ENCODE results near the gene NFATC2. TPM values are rescaled to one million over a fixed set of nuclear protein-coding genes. Genes with fewer than 3 reads are reported as not detected.

The NFATC2 gene
- total RNA-seq, 1 experiment from 2014 or later: 5.0 TPM

DNA sequence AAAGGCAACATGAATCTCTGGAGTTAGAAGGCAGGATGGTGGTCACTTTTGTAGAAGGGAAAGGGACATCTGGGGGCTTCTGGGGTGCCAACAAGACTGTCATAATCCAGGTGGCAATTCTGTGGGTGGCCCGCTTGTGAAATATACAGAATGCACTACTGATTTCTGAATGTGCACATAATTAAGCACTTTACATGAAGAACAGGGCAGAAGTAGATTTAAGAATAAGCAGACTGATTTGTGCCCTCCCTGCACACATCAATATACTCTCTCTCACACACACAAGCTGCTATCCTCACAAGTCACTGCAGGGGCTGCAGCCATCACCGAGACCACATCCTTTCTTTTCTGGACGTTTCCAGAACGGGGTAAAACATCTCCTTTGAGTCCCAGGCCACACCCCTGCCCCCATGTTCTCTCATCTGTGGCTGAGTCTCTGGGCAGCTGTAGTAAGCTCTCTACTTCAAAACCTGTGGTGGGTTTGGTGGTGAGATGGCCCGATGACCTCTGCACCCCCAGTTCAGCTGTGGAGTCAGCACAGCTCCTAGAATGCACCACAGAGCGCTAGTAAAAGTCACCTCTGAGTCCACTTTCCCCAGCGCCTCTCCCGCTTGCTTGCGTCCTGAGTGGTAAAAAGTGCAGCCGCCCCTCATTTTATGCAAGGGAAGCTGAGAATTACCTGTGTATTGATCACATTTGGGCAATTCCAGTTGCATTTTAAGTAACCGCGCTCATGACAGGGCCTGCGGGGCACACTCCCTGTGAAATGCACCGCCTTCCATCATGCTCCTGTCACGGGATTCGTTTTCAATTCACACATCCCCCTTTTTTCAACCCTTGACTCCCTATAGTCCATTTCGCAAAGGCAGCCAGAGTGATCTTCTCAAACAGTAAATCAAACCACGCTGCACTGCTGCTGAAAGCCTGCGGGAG, 115.5 kb downstream of the NFATC2 start:
- Histone ChIP-seq H3K4me3 (replicated peaks in 1 of 2; ENCODE audit: low read depth in 1 of 2, low read length in 2 of 2) (no peak overlapping the region), H3K79me2 (ENCODE audit: insufficient read depth, low read length) (no peaks in the 10 kb centered on the region), H3K4me2 (ENCODE audit: low read length) (no peak overlapping the region), H3K9me2 (ENCODE audit: insufficient read depth) (no peaks in the 10 kb centered on the region), H3K27me3 (ENCODE audit: insufficient read depth, low read length) (no peaks in the 10 kb centered on the region), H4K20me1 (ENCODE audit: insufficient read depth) (no peaks in the 10 kb centered on the region), H3K9ac (ENCODE audit: low read length) (no peak overlapping the region), H2AFZ (ENCODE audit: low read depth, low read length, poor library complexity, severe bottlenecking) (no peak overlapping the region), H3K27ac (ENCODE audit: low read depth, low read length) (no peak overlapping the region), H3K36me3 (ENCODE audit: control insufficient read depth in 1 of 2, insufficient read depth in 2 of 2, low read length in 2 of 2) (no peaks in the 10 kb centered on the region), H3K9me3 (ENCODE audit: control insufficient read depth in 1 of 2, insufficient read depth in 1 of 2, low read depth in 1 of 2, low read length in 2 of 2) (no peaks in the 10 kb centered on the region), H3K4me1 (ENCODE audit: control insufficient read depth in 1 of 2, insufficient read depth in 2 of 2, low read length in 2 of 2) (no peaks in the 10 kb centered on the region)
- ATAC-seq (no peak), DNase-seq (ENCODE audit: low read depth, low spot score) (no peak)
- ChIA-PET RAD21 (ENCODE audit: low non-redundant PET in 1 of 2, low total read pairs in 2 of 2, uncharacterized antibody in 2 of 2, unreplicated experiment in 2 of 2) (no interaction called here), CTCF (no interaction called here), POLR2A (no interaction called here)
- intact Hi-C loops (cut with micrococcal nuclease): no loop called here
- no peak for TF ChIP-seq SP1 (IDR thresholded peaks at IDR 0.05; ENCODE audit: low read depth)
- TF ChIP-seq CBX3 (IDR thresholded peaks at IDR 0.05; ENCODE audit: low read depth): no peak
- TF ChIP-seq SRF (IDR thresholded peaks at IDR 0.05; ENCODE audit: low read depth): no peak
- TF ChIP-seq, protein P1, sequence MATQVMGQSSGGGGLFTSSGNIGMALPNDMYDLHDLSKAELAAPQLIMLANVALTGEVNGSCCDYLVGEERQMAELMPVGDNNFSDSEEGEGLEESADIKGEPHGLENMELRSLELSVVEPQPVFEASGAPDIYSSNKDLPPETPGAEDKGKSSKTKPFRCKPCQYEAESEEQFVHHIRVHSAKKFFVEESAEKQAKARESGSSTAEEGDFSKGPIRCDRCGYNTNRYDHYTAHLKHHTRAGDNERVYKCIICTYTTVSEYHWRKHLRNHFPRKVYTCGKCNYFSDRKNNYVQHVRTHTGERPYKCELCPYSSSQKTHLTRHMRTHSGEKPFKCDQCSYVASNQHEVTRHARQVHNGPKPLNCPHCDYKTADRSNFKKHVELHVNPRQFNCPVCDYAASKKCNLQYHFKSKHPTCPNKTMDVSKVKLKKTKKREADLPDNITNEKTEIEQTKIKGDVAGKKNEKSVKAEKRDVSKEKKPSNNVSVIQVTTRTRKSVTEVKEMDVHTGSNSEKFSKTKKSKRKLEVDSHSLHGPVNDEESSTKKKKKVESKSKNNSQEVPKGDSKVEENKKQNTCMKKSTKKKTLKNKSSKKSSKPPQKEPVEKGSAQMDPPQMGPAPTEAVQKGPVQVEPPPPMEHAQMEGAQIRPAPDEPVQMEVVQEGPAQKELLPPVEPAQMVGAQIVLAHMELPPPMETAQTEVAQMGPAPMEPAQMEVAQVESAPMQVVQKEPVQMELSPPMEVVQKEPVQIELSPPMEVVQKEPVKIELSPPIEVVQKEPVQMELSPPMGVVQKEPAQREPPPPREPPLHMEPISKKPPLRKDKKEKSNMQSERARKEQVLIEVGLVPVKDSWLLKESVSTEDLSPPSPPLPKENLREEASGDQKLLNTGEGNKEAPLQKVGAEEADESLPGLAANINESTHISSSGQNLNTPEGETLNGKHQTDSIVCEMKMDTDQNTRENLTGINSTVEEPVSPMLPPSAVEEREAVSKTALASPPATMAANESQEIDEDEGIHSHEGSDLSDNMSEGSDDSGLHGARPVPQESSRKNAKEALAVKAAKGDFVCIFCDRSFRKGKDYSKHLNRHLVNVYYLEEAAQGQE (IDR thresholded peaks at IDR 0.05; ENCODE audit: low read depth): no peak
- TF ChIP-seq, protein P2, sequence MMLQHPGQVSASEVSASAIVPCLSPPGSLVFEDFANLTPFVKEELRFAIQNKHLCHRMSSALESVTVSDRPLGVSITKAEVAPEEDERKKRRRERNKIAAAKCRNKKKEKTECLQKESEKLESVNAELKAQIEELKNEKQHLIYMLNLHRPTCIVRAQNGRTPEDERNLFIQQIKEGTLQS (IDR thresholded peaks at IDR 0.05): no peak
- TF ChIP-seq POLR2A (IDR thresholded peaks at IDR 0.05; ENCODE audit: borderline replicate concordance, extremely low read depth, insufficient read depth, insufficient read length): no peak
- TF ChIP-seq CEBPB (IDR thresholded peaks at IDR 0.05; ENCODE audit: low read depth): no peak
- TF ChIP-seq ELF1 (IDR thresholded peaks at IDR 0.05; ENCODE audit: borderline replicate concordance, low read depth): no peak
- TF ChIP-seq, protein P3, sequence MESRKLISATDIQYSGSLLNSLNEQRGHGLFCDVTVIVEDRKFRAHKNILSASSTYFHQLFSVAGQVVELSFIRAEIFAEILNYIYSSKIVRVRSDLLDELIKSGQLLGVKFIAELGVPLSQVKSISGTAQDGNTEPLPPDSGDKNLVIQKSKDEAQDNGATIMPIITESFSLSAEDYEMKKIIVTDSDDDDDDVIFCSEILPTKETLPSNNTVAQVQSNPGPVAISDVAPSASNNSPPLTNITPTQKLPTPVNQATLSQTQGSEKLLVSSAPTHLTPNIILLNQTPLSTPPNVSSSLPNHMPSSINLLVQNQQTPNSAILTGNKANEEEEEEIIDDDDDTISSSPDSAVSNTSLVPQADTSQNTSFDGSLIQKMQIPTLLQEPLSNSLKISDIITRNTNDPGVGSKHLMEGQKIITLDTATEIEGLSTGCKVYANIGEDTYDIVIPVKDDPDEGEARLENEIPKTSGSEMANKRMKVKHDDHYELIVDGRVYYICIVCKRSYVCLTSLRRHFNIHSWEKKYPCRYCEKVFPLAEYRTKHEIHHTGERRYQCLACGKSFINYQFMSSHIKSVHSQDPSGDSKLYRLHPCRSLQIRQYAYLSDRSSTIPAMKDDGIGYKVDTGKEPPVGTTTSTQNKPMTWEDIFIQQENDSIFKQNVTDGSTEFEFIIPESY (IDR thresholded peaks at IDR 0.05; ENCODE audit: extremely low read depth, insufficient replicate concordance, low read length): no peak
- TF ChIP-seq SIN3A (IDR thresholded peaks at IDR 0.05; ENCODE audit: low read depth): no peak
- no peak for TF ChIP-seq EGR1 (IDR thresholded peaks at IDR 0.05; ENCODE audit: low read depth)
- no peak for TF ChIP-seq ZNF274 (IDR thresholded peaks at IDR 0.05; ENCODE audit: low read depth, low read length)
- TF ChIP-seq, protein P4, sequence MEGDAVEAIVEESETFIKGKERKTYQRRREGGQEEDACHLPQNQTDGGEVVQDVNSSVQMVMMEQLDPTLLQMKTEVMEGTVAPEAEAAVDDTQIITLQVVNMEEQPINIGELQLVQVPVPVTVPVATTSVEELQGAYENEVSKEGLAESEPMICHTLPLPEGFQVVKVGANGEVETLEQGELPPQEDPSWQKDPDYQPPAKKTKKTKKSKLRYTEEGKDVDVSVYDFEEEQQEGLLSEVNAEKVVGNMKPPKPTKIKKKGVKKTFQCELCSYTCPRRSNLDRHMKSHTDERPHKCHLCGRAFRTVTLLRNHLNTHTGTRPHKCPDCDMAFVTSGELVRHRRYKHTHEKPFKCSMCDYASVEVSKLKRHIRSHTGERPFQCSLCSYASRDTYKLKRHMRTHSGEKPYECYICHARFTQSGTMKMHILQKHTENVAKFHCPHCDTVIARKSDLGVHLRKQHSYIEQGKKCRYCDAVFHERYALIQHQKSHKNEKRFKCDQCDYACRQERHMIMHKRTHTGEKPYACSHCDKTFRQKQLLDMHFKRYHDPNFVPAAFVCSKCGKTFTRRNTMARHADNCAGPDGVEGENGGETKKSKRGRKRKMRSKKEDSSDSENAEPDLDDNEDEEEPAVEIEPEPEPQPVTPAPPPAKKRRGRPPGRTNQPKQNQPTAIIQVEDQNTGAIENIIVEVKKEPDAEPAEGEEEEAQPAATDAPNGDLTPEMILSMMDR (IDR thresholded peaks at IDR 0.05 in 2 of 3, conservative IDR thresholded peaks at IDR 0.05 in 1 of 3; ENCODE audit: borderline replicate concordance in 1 of 3, insufficient read depth in 1 of 3, low read depth in 2 of 3, low read length in 2 of 3): no peak
- no peak for TF ChIP-seq POLR2AphosphoS5 (IDR thresholded peaks at IDR 0.05; ENCODE audit: low read depth, low read length)
- BruUV-seq (replicated peaks): no TSS peak

All from HCT116 (cell line).